GM12878 (cell line): ENCODE results near the gene PCDHGA7. TPM values are rescaled to one million over a fixed set of nuclear protein-coding genes. Genes with fewer than 3 reads are reported as not detected.
A peak's percentile ranks its signal among the peaks of the same experiment; 100 is the strongest.

Experiments
- EZH2 ChIP-seq: IDR thresholded peaks from 2 replicates; pipeline ENCODE4 v1.6.1; 2012; ENCODE audit warnings: low read depth, mild to moderate bottlenecking, control low read depth, inconsistent platforms, low read length, borderline replicate concordance; ENCODE audit not compliant: control insufficient read depth
- MTA2 ChIP-seq: fragments of 450-650 bp; IDR thresholded peaks from 2 replicates; pipeline ENCODE4 v1.6.1; 2016; ENCODE audit warnings: low read depth, mild to moderate bottlenecking, moderate library complexity
- MXI1 ChIP-seq: fragments of 150-350 bp; IDR thresholded peaks from 2 replicates; pipeline ENCODE4 v1.6.1; 2011; ENCODE audit warnings: low read depth, mild to moderate bottlenecking, inconsistent platforms, low read length, improper control_type of control experiment
- MYC ChIP-seq: IDR thresholded peaks from 2 replicates; pipeline ENCODE4 v1.6.1; 2011; ENCODE audit warnings: mild to moderate bottlenecking, low read length, moderate library complexity, inconsistent platforms; ENCODE audit not compliant: insufficient read depth, insufficient replicate concordance, insufficient read length, severe bottlenecking
- POU2F2 ChIP-seq: IDR thresholded peaks from 3 replicates; pipeline ENCODE4 v1.6.1; 2011; ENCODE audit warnings: low read depth, mild to moderate bottlenecking, low read length, borderline replicate concordance
- RAD21 ChIP-seq: IDR thresholded peaks from 2 replicates; pipeline ENCODE4 v1.6.1; 2011; ENCODE audit warnings: mild to moderate bottlenecking, low read depth, low read length, moderate library complexity; ENCODE audit not compliant: insufficient read depth
- RELB ChIP-seq: fragments of 450-650 bp; IDR thresholded peaks from 2 replicates; pipeline ENCODE4 v1.6.1; 2017; ENCODE audit warnings: low read depth, mild to moderate bottlenecking, moderate library complexity
- RFX5 ChIP-seq: IDR thresholded peaks from 2 replicates; pipeline ENCODE4 v1.6.1; 2011; ENCODE audit warnings: low read depth, low read length, improper control_type of control experiment
- STAT1 ChIP-seq: fragments of 450-650 bp; conservative IDR thresholded peaks from 2 replicates; pipeline ENCODE4 v1.6.1; 2014; ENCODE audit warnings: antibody characterized with exemption, mild to moderate bottlenecking
- SUZ12 ChIP-seq: fragments of 200-600 bp; sonication (generic); IDR thresholded peaks from one replicate; pipeline ENCODE4 v1.6.1; 2018; ENCODE audit warnings: antibody characterized with exemption, mild to moderate bottlenecking; ENCODE audit not compliant: unreplicated experiment
- TARDBP ChIP-seq: IDR thresholded peaks from 2 replicates; pipeline ENCODE4 v1.6.1; 2016; ENCODE audit warnings: borderline replicate concordance
- TBL1XR1 ChIP-seq: IDR thresholded peaks from 2 replicates; pipeline ENCODE4 v1.6.1; 2012; ENCODE audit warnings: low read depth, low read length, improper control_type of control experiment
- USF2 ChIP-seq: IDR thresholded peaks from 2 replicates; pipeline ENCODE4 v1.6.1; 2011; ENCODE audit warnings: low read depth, low read length, improper control_type of control experiment, borderline replicate concordance
- ZBED1 ChIP-seq: IDR thresholded peaks from 2 replicates; pipeline ENCODE4 v1.6.1; 2016; ENCODE audit warnings: borderline replicate concordance
- ZNF217 ChIP-seq: fragments of 450-650 bp; IDR thresholded peaks from 2 replicates; pipeline ENCODE4 v1.6.1; 2017; ENCODE audit warnings: antibody characterized with exemption, mild to moderate bottlenecking
- polyA plus RNA-seq, 11 experiments: library from polyadenylated mRNA; depleted of rRNA in 4 of 11; unstranded in 6 of 11; stranded (reverse) in 5 of 11; fragments of >200 nt; fragmentation: Nextera tagmentation in 4 of 11; fragmentation: Illumina TruSeq in 1 of 11; extraction: Ambion mirVana in 4 of 11; extraction: Trizol in 1 of 11; gene quantifications; 1 replicate in 1 of 11; 2 replicates in 10 of 11; pipeline versions ENCODE4 v1.2.1 to v1.2.3, GENCODE V29; 2011 to 2016; ENCODE audit warnings: inconsistent platforms in 2 of 11, missing spikeins in 2 of 11, low read depth in 1 of 11
- total RNA-seq, 4 experiments: library from RNA; depleted of rRNA in 3 of 4; stranded (reverse); fragments of >200 nt in 3 of 4; fragmentation: Illumina TruSeq in 1 of 4; extraction: Trizol in 1 of 4; gene quantifications; 2 replicates each; pipeline versions ENCODE4 v1.2.1 to v1.2.3, GENCODE V29; 2013 to 2021
- TF ChIP-seq, protein P1 (sequence below): IDR thresholded peaks from 2 replicates; pipeline ENCODE4 v1.6.1; 2012; ENCODE audit warnings: low read depth, low read length, improper control_type of control experiment
- TF ChIP-seq, protein P2 (sequence below): fragments of 450-650 bp; IDR thresholded peaks from 2 replicates; pipeline ENCODE4 v1.6.1; 2017; ENCODE audit warnings: borderline replicate concordance
- TF ChIP-seq, protein P3 (sequence below): fragments of 450-650 bp; IDR thresholded peaks from 2 replicates; pipeline ENCODE4 v1.6.1; 2017; ENCODE audit warnings: mild to moderate bottlenecking, moderate library complexity

Gene PCDHGA7
- total and polyA plus RNA-seq, 10 of the 15 experiments (the other 5 are each of a cell fraction or from before 2014, with no cell fraction given) = 0.01 to 0.18 (median 0.08) TPM; not detected in 3

DNA sequence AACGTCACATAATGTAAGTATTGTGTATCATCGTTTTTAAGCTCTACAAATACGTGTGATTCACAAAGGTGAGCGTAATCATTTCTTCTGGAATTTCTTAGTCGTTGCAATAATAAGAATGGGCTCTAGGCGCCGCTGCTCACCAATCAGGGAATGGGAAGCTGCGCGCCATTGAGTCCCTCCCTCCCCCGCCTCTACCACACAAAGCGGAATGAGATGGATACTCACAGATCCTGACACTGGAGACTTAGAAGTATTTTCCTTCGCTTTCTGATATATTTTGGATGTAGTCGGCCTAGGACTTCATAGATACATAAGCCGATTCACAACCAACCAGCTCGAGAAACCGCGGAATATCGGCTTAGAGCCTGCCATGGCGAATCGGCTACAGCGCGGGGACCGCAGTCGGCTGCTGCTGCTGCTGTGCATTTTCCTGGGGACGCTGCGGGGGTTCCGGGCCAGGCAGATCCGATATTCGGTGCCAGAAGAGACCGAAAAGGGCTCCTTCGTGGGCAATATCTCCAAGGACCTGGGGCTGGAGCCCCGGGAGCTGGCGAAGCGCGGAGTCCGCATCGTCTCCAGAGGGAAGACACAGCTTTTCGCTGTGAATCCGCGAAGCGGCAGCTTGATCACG, 38.4 kb downstream of the PCDHGA7 start, which contains the start of gene PCDHGA11 (continued):
- TF ChIP-seq EZH2 (no peak), RAD21 (peak; percentile 82), POU2F2 (0 out of 3 replicates have a peak, but pooled peaks have one; percentile 22), SUZ12 (no peak), MXI1 (no peak), MTA2 (no peak), RFX5 (no peak), TBL1XR1 (no peak), TARDBP (no peak), RELB (peak; percentile 49; the same call in 1 of the 2 replicates), MYC (no peak), STAT1 (no peak), ZNF217 (no peak), ZBED1 (no peak), USF2 (no peak)
- TF ChIP-seq, protein P1, sequence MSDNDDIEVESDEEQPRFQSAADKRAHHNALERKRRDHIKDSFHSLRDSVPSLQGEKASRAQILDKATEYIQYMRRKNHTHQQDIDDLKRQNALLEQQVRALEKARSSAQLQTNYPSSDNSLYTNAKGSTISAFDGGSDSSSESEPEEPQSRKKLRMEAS = no peak
- TF ChIP-seq, protein P2, sequence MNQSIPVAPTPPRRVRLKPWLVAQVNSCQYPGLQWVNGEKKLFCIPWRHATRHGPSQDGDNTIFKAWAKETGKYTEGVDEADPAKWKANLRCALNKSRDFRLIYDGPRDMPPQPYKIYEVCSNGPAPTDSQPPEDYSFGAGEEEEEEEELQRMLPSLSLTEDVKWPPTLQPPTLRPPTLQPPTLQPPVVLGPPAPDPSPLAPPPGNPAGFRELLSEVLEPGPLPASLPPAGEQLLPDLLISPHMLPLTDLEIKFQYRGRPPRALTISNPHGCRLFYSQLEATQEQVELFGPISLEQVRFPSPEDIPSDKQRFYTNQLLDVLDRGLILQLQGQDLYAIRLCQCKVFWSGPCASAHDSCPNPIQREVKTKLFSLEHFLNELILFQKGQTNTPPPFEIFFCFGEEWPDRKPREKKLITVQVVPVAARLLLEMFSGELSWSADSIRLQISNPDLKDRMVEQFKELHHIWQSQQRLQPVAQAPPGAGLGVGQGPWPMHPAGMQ = no peak
- TF ChIP-seq, protein P3, sequence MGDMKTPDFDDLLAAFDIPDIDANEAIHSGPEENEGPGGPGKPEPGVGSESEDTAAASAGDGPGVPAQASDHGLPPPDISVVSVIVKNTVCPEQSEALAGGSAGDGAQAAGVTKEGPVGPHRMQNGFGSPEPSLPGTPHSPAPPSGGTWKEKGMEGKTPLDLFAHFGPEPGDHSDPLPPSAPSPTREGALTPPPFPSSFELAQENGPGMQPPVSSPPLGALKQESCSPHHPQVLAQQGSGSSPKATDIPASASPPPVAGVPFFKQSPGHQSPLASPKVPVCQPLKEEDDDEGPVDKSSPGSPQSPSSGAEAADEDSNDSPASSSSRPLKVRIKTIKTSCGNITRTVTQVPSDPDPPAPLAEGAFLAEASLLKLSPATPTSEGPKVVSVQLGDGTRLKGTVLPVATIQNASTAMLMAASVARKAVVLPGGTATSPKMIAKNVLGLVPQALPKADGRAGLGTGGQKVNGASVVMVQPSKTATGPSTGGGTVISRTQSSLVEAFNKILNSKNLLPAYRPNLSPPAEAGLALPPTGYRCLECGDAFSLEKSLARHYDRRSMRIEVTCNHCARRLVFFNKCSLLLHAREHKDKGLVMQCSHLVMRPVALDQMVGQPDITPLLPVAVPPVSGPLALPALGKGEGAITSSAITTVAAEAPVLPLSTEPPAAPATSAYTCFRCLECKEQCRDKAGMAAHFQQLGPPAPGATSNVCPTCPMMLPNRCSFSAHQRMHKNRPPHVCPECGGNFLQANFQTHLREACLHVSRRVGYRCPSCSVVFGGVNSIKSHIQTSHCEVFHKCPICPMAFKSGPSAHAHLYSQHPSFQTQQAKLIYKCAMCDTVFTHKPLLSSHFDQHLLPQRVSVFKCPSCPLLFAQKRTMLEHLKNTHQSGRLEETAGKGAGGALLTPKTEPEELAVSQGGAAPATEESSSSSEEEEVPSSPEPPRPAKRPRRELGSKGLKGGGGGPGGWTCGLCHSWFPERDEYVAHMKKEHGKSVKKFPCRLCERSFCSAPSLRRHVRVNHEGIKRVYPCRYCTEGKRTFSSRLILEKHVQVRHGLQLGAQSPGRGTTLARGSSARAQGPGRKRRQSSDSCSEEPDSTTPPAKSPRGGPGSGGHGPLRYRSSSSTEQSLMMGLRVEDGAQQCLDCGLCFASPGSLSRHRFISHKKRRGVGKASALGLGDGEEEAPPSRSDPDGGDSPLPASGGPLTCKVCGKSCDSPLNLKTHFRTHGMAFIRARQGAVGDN = no peak
